Measurements from ENCODE around the gene RPL41. TPM values are rescaled to one million over a fixed set of nuclear protein-coding genes. Genes with fewer than 3 reads are reported as not detected.
A peak's percentile ranks its signal among the peaks of the same experiment; 100 is the strongest.

Gene RPL41
- total RNA-seq, 6 donors from 2014 or later: 1,377 to 3,349 (median 3,110) TPM

DNA sequence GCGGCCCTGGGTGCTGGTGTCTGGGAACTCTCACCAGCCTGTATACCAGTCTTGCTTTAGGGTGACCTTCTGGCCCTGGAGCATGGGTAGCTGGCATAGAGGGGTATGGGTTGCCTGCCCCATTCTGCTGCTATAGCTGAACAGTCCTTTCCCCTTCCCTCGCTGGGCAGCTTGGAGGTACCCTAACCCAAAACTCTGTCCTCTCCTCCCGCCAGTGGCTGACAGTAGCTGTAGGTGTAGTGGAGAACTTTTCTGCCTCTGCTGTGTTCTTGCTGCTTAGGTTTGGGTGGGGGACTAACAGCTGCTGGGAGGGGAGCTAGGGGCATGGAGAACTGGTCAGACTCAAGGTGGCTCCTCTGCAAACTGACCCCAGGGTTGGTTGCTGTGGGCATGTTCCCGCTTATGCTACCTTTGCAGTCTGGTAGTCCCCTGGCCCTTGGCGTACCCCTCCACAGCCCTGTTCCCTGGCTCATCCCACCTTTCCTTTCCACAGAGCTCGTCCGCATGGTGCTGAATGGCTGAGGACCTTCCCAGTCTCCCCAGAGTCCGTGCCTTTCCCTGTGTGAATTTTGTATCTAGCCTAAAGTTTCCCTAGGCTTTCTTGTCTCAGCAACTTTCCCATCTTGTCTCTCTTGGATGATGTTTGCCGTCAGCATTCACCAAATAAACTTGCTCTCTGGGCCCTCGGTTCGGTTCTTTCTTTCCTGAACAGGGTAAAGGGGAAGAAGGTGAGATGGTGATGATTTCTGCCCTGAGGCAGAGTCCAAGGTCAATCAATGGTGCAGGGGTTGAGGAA, 44.7 kb downstream of the RPL41 start:
- H3K9me3 ChIP-seq: no peaks in the 10 kb centered on the region

GRCh38 chr12:56161690-56162351, 45.4 kb downstream of the RPL41 start:
- Histone ChIP-seq H3K9me3 (no peaks in the 10 kb centered on the region), H3K27ac (peak overlapping the region; percentile 49 to 97 (median 91)), H3K4me1 (peaks cover 29 to 54% (median 37%) of the 10 kb centered on the region in 4 donors), H3K36me3 (peaks cover 51 to 76% (median 68%) of the 10 kb centered on the region in 4 donors), H3K4me3 (peak overlapping the region in 1 of 4 donors; percentile 59), H3K27me3 (no peaks in the 10 kb centered on the region)
- DNase-seq: no peak
- ATAC-seq (ENCODE audit: low FRiP score in 2 of 2): no peak
- TF ChIP-seq POLR2A (IDR thresholded peaks at IDR 0.05) (no peak), EP300 (IDR thresholded peaks at IDR 0.05) (no peak), CTCF (IDR thresholded peaks at IDR 0.05) (no peak), POLR2AphosphoS5 (IDR thresholded peaks at IDR 0.05) (no peak)
- WGBS, 2 donors: 80 to 81% methylated on average over 10 of the region's 10 CpGs

More for the DNA sequence above, 44.7 kb downstream of the RPL41 start:
- peaks cover 32 to 58% (median 40%) of the 10 kb centered on the region in 4 donors for H3K4me1 ChIP-seq
- H3K36me3 ChIP-seq: peaks cover 46 to 69% (median 62%) of the 10 kb centered on the region in 4 donors
- peak overlapping the region; percentile 59 to 84 (median 64) for H3K4me3 ChIP-seq
- no peaks in the 10 kb centered on the region for H3K27me3 ChIP-seq
- no peak for DNase-seq
- peak overlapping the region; percentile 87 to 97 (median 96) for H3K27ac ChIP-seq
- 57 to 72% methylated on average over 10 to 11 of the region's 11 CpGs for whole genome bisulfite sequencing, 2 donors
- no peak for ATAC-seq (ENCODE audit: low FRiP score in 2 of 2)
- TF ChIP-seq EP300 (IDR thresholded peaks at IDR 0.05) (no peak), POLR2AphosphoS5 (IDR thresholded peaks at IDR 0.05) (no peak), CTCF (IDR thresholded peaks at IDR 0.05) (no peak), POLR2A (IDR thresholded peaks at IDR 0.05) (no peak)

DNA sequence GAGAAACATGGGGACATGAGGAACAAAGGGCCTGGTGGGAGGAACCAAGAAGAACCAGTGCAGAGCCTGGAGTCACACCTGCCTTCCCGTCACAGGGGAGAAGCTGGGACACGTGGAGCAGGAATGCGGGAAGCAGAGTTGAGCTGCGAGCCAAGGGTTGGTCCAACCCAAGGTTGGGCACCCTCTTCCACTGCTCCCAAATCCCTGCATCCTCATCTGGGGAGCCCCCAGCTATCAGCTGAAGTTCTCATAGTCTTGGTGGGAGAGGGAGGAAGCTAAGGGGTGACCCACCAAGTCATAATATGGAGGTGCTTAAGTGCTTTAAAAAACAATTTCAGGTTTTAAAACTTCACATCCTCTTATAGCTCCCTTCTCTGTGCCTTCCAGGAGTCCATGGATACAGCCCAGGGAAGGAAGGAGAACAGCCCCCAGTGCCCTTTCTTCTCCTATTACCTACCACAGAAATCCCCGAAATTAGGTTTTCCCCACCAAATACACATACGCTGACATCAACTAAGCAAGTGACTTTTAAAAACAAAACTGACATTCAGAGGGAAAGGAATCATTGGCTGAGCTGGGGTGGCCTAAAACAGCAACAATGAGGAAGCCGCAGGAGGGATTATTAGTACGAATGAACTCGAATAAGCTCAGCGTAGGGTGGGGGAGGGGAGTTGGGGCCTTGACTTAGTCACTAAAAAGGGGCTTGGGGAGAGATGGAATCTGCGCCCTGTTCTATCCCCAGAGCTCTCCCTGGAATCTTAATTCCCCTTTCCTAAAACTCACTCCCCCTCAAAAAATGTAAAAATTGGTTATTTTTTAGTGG, 46.2 kb downstream of the RPL41 start:
- WGBS, 2 donors: 70% methylated on average over 11 of the region's 11 CpGs
- peaks cover 26 to 45% (median 33%) of the 10 kb centered on the region in 4 donors for H3K4me1 ChIP-seq
- DNase-seq (no peak), ATAC-seq (ENCODE audit: low FRiP score in 2 of 2) (no peak)
- H3K36me3 ChIP-seq: peaks cover 56 to 85% (median 76%) of the 10 kb centered on the region in 4 donors
- peak overlapping the region in 1 of 4 donors; percentile 2 for H3K4me3 ChIP-seq
- TF ChIP-seq POLR2AphosphoS5 (IDR thresholded peaks at IDR 0.05) (peak in 1 of 2 donors; percentile 11), CTCF (IDR thresholded peaks at IDR 0.05) (no peak), POLR2A (IDR thresholded peaks at IDR 0.05) (peak in 1 of 4 donors; percentile 9), EP300 (IDR thresholded peaks at IDR 0.05) (no peak)
- peak overlapping the region in 2 of 4 donors; percentile 45 to 97 for H3K27ac ChIP-seq
- no peaks in the 10 kb centered on the region for H3K27me3 ChIP-seq
- H3K9me3 ChIP-seq: no peaks in the 10 kb centered on the region

DNA sequence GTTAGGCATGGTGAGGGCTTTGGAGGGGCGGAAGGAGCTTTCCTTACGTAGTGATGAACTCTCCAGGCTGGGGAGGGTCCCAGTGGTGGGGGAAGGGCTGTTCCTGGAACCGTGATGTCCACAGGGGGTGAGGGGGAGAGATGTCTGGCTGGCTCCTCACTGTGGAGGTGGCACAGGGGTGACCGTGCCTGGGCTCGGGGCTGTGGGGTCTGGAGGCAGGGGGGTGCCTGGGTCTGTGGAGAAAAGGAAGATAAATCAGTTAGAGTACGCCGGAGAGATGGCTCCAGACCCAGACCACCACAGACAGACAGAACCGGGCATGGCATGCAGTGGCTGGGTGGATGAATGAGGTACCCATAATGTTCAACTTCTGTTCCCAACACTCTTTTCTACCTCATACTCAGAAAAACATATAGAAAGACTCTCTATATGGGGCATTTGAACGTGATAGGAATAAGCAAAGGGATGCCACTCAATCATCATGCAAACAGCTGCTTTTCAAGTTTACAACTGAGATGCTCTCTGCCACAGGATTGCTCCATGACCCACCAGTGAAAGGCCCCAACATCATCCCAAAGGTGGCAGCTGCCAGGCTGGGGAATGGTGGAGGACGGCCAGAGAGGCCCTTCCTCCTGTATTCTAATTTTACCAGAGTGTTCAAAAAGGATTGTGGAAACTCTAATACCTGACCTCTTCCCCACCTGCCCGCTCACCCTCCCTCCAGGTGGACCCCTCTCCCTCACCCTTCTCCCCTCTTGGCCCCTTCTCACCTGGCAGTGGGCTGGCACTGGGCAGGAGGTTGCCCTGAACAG, 47.3 kb downstream of the RPL41 start:
- TF ChIP-seq POLR2AphosphoS5 (IDR thresholded peaks at IDR 0.05): no peak
- TF ChIP-seq POLR2A (IDR thresholded peaks at IDR 0.05): no peak
- no peak for TF ChIP-seq CTCF (IDR thresholded peaks at IDR 0.05)
- TF ChIP-seq EP300 (IDR thresholded peaks at IDR 0.05): no peak
- H3K4me3 ChIP-seq: no peak overlapping the region
- H3K27ac ChIP-seq: peak overlapping the region in 3 of 4 donors; percentile 43 to 97 (median 45)

More for the DNA sequence above, 47.3 kb downstream of the RPL41 start:
- ATAC-seq (ENCODE audit: low FRiP score in 2 of 2) (peak in 1 of 2 donors; percentile 1), DNase-seq (peak in 1 of 2 donors; percentile 57)
- WGBS, 2 donors: 62% methylated on average over 11 of the region's 11 CpGs
- Histone ChIP-seq H3K36me3 (peaks cover 64 to 96% (median 85%) of the 10 kb centered on the region in 4 donors), H3K27me3 (no peaks in the 10 kb centered on the region), H3K4me1 (peaks cover 26 to 45% (median 33%) of the 10 kb centered on the region in 4 donors), H3K9me3 (no peaks in the 10 kb centered on the region)

All from upper lobe of left lung (tissue), 6 donors.